ENCODE results near the gene ZNF675. TPM values are rescaled to one million over a fixed set of nuclear protein-coding genes. Genes with fewer than 3 reads are reported as not detected.
"Not testable (repeated sequence)": the region's sequence is repeated elsewhere in the genome, so short reads cannot be mapped to it uniquely, and the experiment has no call there.

The ZNF675 gene
- total RNA-seq, 1 donor from 2014 or later, result 9.6 TPM

GRCh38 chr19:23699521-23699860 lies 12.5 kb upstream of the ZNF675 start:
- TF ChIP-seq POLR2AphosphoS5 (IDR thresholded peaks at IDR 0.05; ENCODE audit: insufficient read depth in 1 of 2, low read depth in 1 of 2) (no peak), CTCF (IDR thresholded peaks at IDR 0.05) (no peak), POLR2A (IDR thresholded peaks at IDR 0.05) (no peak)
- intact Hi-C loops (cut with DNase I), result no loop called here
- DNase-seq (ENCODE audit: extremely low spot score in 2 of 2), result no peak
- no peaks in the 10 kb centered on the region for H3K9me3 ChIP-seq
- H3K27ac ChIP-seq, result no peak overlapping the region
- no peak overlapping the region for H3K4me3 ChIP-seq
- no peaks in the 10 kb centered on the region for H3K36me3 ChIP-seq
- H3K4me1 ChIP-seq, result no peaks in the 10 kb centered on the region
- H3K27me3 ChIP-seq, result no peaks in the 10 kb centered on the region

DNA sequence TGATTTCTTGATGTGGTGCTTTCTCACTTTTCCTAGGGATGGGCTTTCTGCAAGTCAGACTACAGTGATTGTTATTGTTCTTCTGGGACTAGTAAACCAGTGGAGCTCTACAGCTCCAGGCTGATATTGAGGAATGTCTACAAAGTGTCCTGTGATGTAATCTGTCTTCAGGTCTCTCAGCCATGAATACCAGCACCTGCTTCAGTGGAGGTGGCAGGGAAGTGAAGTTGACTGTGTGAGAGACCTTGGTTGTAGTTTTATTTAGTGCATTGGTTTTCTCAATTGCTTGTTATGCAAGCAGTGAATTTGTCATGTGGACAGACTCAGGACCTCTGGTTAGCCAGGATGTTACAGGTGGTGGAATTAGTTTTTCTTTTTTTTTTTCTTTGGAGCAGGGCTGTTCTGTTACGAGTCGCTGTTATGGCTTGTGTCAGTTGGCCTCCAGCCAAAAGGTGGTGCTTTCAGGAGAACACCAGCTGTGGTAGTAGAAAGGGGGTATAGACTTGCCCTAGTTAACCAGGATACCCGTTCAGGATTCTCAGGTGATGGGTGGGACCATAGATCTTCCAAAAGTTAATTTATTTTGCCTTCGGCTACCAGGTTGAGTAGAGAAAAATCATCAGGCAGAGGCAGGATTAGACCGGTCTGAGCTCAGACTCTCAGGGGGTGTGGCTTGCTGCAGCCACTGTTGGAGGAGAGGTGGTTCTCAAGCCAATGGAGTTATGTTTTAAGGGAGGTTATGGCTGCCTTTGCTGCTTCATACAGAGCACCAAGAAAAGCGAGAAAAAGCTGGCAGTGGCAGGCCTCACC lies 11.9 kb upstream of the ZNF675 start:
- no peaks in the 10 kb centered on the region for H3K9me3 ChIP-seq
- no peak for DNase-seq (ENCODE audit: extremely low spot score in 2 of 2)
- no peaks in the 10 kb centered on the region for H3K4me1 ChIP-seq
- H3K4me3 ChIP-seq, result no peak overlapping the region
- H3K27me3 ChIP-seq, result no peaks in the 10 kb centered on the region
- intact Hi-C loops (cut with DNase I), result no loop called here
- no peak overlapping the region for H3K27ac ChIP-seq
- TF ChIP-seq POLR2AphosphoS5 (IDR thresholded peaks at IDR 0.05; ENCODE audit: insufficient read depth in 1 of 2, low read depth in 1 of 2) (no peak), POLR2A (IDR thresholded peaks at IDR 0.05) (no peak), CTCF (IDR thresholded peaks at IDR 0.05) (no peak)
- no peaks in the 10 kb centered on the region for H3K36me3 ChIP-seq

GRCh38 chr19:23692937-23693336 lies 5.9 kb upstream of the ZNF675 start:
- DNase-seq (ENCODE audit: extremely low spot score in 2 of 2); intact Hi-C loops (cut with DNase I); H3K9me3 ChIP-seq; H3K36me3 ChIP-seq; H3K4me1 ChIP-seq; H3K27me3 ChIP-seq; H3K27ac ChIP-seq; H3K4me3 ChIP-seq: not testable (repeated sequence)

DNA sequence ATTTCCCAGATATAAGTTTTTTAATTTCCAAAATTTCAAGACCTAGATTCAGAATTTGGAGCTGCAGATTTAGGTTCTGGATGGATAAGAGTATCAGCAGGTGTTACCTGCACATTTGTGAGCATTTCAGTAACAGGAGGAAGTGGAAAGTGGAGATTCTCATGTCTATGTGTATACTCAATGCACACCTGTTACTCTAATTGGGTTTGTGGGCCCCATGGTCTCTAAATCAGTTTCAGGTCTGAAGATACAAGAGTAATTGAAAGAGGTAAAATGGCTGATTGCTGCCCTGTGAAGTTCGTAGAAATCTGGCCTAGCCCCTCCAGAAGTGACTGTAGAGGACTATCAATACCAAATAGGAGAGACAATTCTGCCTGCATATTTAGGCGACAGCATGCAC lies 13.9 kb downstream of the ZNF675 start:
- H3K36me3 ChIP-seq, result no peaks in the 10 kb centered on the region
- H3K27me3 ChIP-seq, result no peaks in the 10 kb centered on the region
- H3K27ac ChIP-seq, result no peak overlapping the region
- DNase-seq (ENCODE audit: extremely low spot score in 2 of 2), result no peak
- no peaks in the 10 kb centered on the region for H3K4me1 ChIP-seq
- no peak overlapping the region for H3K4me3 ChIP-seq
- no peaks in the 10 kb centered on the region for H3K9me3 ChIP-seq
- TF ChIP-seq CTCF (IDR thresholded peaks at IDR 0.05) (no peak), POLR2A (IDR thresholded peaks at IDR 0.05) (no peak), POLR2AphosphoS5 (IDR thresholded peaks at IDR 0.05; ENCODE audit: insufficient read depth in 1 of 2, low read depth in 1 of 2) (no peak)
- intact Hi-C loops (cut with DNase I), result no loop called here

DNA sequence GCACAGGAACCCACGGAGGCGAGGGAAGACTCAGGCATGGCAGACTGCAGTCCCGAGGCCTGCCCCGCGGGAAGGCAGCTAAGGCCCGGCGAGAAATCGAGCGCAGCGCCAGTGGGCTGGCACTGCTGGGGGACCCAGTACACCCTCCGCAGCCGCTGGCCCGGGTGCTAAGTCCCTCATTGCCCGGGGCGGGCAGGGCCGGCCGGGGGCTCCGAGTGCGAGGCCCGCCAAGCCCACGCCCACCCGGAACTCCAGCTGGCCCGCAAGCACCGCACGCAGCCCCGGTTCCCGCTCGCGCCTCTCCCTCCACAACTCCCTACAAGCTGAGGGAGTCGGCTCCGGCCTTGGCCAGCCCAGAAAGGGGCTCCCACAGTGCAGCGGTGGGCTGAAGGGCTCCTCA lies 18.4 kb downstream of the ZNF675 start:
- intact Hi-C loops (cut with DNase I); DNase-seq (ENCODE audit: extremely low spot score in 2 of 2); H3K4me3 ChIP-seq; H3K27ac ChIP-seq; H3K9me3 ChIP-seq; H3K4me1 ChIP-seq; H3K36me3 ChIP-seq; H3K27me3 ChIP-seq: not testable (repeated sequence)

GRCh38 chr19:23665651-23666410 lies 21.2 kb downstream of the ZNF675 start:
- Histone ChIP-seq H3K27me3 (no peaks in the 10 kb centered on the region), H3K27ac (no peak overlapping the region), H3K9me3 (peaks cover 6% of the 10 kb centered on the region), H3K4me3 (no peak overlapping the region), H3K36me3 (peaks cover 0 to 36% of the 10 kb centered on the region in 2 donors), H3K4me1 (no peaks in the 10 kb centered on the region)
- intact Hi-C loops (cut with DNase I), result no loop called here
- DNase-seq (ENCODE audit: extremely low spot score in 2 of 2), result no peak
- TF ChIP-seq POLR2A (IDR thresholded peaks at IDR 0.05), result no peak
- no peak for TF ChIP-seq POLR2AphosphoS5 (IDR thresholded peaks at IDR 0.05; ENCODE audit: insufficient read depth in 1 of 2, low read depth in 1 of 2)
- no peak for TF ChIP-seq CTCF (IDR thresholded peaks at IDR 0.05)

DNA sequence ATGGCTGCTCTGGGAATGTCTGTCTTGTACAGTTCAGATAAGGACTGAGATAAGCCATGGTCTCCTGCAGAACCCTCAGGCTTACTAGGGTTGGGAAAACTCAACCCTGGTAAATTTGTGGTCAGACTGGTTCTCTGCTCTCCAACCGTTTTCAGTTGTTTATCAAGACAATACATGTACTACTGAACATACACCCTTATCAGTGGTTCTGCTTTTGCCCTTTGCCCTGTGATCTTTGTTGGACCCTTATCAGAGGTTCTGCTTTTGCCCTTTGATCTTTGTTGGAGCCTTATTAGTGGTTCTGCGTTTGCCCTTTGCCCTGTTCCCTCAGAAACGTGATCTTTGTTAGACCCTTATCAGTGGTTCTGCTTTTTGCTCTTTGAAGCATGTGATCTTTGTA lies 37.2 kb downstream of the ZNF675 start:
- DNase-seq (ENCODE audit: extremely low spot score in 2 of 2); H3K4me1 ChIP-seq; intact Hi-C loops (cut with DNase I); H3K4me3 ChIP-seq; H3K27ac ChIP-seq; H3K27me3 ChIP-seq: not testable (repeated sequence)
- Histone ChIP-seq H3K9me3 (peaks cover 14% of the 10 kb centered on the region), H3K36me3 (peaks cover 0 to 26% of the 10 kb centered on the region in 2 donors)

All from vagina (tissue), 2 donors.